HG03442 (cell line): ENCODE measurements around the gene ADRA2B.

Source experiments
- ATAC-seq: cut with Tn5 transposase; IDR thresholded peaks from one replicate; pipeline ENCODE4 v1.9.1; 2021; ENCODE audit warnings: mild to moderate bottlenecking, moderate library complexity; ENCODE audit not compliant: unreplicated experiment

The ADRA2B gene

GRCh38 chr2:96106991-96107707 lies 9.2 kb downstream of the ADRA2B start:
- ATAC-seq: no peak

- ATAC-seq: no peak
These were observed 10.2 kb downstream of the ADRA2B start for GRCh38 chr2:96105994-96106715.

DNA sequence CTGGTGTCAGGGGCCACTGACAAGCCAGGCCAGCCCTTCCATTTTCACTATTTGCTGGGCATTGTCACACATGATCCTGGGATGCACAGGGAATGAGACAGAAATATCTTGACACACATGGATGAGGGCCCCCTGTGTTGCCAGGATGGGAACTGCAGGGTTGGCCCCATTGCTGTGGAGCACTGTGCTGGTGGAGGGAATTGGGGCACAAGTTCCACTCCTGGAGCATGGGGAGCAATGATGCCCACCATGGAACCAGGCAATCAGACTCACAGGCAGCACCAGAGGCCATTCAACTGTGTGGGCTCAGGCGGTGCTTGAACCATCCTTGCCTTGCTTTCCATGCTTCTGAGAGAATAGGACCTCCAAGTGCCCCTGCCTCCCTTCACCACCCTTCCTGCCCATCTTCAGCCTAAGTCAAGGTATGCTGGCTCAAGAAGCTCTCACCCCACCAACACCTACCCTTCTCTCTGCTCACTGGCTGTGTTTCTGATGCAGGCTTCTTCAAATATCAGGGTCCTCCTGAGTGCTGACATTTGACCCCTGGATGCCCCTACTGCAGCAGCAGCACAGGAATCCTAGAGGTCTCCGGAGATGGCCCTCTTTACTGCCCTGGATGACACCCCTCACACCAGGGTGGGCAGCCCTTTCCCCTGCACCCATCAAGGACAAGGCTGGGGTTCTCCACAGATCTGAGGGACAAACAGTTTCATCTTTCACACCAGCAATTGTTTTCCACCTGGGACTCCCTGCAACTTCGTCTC lies 11.0 kb downstream of the ADRA2B start:
- no peak for ATAC-seq

DNA sequence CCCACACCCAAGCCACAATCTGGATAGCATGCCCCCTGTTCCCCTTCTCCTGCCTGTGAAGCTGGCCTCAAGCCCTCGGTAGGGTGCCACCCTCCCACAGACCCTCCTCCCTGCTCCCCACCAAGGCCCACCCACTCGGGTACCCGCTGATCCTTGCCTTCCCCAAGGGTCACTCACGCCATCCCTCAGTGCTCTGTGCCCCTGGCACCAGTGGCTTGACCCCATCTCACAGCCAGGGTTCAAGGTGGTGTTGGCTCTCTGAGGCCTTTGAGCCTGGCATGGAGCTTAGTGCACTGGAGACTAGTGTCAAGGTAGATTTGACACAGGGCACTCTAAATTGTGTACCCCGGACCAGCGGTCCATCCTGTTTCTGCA lies 11.9 kb downstream of the ADRA2B start:
- no peak for ATAC-seq

DNA sequence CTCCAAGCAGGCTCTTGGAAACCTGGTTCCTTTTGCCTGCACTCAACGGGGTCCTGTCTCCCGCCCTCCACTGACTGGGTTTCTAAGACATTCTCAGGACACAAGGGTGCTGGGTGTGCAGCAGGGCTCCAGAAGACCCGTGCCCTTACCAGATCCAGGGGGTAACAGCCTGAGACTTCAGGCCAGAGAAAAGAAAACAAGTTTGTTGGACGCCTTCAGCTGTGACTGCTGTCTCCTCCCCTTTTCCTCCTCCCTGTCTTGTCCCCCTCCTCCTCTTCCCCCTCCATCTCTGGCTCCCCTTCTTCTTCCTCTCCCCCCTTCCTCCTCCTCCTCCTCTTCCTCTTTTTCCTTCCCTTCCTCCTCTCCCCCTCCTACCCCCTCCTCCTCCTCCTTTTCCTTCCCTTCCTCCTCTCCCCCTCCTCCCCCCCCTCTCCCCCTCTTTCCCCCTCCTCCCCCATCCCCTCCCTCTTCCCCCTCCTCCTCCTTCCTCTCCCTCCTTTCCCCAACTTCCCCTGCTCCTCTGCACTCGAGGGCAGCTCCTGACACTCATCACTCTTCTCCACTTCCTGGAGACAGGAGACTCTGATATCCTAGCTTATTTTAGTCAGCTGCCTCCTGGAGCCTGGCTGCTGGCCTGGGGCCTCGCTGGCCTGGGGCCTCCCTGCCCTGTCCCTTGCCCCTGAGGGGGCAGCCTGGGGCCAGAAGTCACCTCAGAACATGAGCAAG lies 12.4 kb downstream of the ADRA2B start:
- no peak for ATAC-seq

GRCh38 chr2:96103187-96103601 lies 13.2 kb downstream of the ADRA2B start:
- ATAC-seq: no peak

- ATAC-seq: no peak
These were observed 13.7 kb downstream of the ADRA2B start for GRCh38 chr2:96102596-96103186.

GRCh38 chr2:96100893-96101304 lies 15.5 kb downstream of the ADRA2B start:
- no peak for ATAC-seq

GRCh38 chr2:96099861-96100798 lies 16.2 kb downstream of the ADRA2B start:
- ATAC-seq: no peak

DNA sequence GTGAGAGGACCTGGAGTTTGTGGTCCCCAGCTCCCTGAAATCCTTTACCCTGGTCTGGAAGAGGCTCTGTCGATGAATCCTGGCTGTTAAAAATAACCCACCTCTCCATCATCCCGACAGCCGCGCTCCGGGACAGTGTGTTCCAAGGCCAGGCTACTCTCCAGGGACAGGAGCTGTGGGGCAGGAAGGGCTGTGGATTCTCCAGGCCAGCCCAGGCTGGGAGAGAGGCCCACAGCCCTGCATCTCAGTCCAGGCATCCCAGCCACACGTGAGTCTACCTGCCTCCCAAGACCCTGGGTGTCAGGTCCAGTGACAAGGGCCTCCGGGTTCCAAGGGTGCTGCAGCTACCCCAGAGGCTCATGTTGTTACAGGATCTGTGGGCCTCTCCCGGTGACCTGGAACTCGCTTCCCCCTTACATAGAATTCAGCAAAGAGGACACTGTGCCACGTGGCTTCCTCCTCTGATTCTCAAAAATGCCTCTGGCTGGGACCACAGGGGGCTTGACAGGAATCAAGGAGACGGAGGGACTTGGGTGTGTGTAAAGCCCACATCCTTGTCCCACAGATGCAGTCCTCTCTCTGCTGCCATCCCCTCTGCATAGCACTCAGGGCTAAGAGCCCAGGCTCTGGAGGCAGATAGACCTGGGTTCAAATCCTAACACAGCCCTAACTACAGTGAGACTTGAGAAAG lies 17.3 kb downstream of the ADRA2B start:
- ATAC-seq: no peak

DNA sequence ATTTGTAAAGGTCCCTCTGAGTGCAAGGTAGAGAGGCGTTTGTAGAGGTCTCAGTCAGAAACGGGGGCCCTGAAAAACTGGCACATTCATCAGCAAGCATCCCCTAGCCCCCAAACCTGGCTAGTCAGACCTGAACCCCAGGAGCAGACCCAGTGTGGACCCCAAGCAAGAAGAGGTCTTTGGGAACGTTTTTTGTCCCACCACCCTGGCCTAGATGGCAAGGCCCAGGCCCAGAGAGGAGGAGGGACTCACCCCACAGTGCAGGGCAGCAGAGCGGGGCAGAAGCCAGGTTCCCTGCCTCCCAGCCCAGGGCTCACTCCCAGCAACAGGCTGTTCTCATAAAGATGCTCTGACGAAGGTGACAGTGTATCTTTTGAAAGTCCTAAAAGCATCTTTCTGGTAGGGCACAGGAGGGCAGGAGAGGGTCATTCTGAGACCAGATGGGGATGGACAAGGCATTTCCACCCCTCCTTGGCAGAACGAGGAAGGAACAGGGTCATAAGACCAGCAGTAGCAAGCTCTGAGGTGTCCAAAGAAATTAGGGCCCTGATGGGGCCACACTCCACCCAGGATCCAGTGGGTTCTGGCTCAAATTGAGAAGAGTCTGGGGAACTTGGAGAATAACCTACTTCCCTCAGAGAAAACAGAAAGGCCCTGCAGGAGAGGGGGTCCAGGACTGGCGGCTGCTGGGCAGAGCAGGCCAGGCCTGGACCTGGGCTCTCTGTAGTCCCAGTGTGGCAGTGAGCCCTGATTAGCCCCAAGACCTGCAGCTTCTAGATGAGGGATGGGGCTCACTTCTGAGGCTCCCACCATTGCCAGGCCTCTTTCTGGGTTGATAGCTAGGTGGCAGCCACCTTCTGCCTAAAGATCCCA lies 18.2 kb downstream of the ADRA2B start:
- no peak for ATAC-seq

- ATAC-seq: no peak
These were observed 18.9 kb downstream of the ADRA2B start for GRCh38 chr2:96097441-96097840.

GRCh38 chr2:96095116-96095636 lies 21.2 kb downstream of the ADRA2B start:
- ATAC-seq: no peak

DNA sequence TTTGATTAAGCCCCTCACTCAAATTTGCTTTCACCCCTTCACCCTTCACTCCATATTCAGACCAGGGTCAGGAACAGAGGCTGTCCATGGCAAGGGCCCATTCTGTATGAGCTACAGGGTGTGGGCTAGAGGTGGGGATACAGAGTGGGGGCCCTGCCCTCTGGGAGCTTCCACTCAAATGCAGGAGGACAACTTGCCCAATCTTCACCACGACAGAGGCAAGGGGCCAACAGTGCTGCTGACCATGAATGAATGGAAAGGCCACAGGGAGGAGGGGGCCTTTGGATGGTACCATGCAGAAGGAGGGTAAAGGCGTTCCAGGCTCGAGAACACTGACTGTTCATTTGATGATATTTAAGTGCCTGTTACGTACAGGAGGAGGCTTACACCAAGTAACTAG lies 22.8 kb downstream of the ADRA2B start:
- no peak for ATAC-seq

GRCh38 chr2:96092951-96093350 lies 23.4 kb downstream of the ADRA2B start:
- no peak for ATAC-seq

DNA sequence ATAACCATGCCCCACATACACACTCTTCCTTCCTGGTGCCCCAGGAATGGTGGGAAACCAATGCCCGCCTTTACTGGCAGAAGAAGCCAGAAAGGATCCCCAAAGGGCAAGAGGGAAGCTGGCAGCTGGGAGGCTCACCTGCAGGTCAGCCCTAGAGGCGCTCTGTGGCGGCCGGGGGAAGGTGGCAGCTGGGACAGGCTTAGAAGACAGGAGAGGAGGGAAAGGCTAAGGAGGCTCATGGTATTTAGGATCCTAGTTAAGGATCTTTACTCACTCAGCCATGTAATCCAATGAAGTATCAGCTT lies 23.8 kb downstream of the ADRA2B start:
- no peak for ATAC-seq

DNA sequence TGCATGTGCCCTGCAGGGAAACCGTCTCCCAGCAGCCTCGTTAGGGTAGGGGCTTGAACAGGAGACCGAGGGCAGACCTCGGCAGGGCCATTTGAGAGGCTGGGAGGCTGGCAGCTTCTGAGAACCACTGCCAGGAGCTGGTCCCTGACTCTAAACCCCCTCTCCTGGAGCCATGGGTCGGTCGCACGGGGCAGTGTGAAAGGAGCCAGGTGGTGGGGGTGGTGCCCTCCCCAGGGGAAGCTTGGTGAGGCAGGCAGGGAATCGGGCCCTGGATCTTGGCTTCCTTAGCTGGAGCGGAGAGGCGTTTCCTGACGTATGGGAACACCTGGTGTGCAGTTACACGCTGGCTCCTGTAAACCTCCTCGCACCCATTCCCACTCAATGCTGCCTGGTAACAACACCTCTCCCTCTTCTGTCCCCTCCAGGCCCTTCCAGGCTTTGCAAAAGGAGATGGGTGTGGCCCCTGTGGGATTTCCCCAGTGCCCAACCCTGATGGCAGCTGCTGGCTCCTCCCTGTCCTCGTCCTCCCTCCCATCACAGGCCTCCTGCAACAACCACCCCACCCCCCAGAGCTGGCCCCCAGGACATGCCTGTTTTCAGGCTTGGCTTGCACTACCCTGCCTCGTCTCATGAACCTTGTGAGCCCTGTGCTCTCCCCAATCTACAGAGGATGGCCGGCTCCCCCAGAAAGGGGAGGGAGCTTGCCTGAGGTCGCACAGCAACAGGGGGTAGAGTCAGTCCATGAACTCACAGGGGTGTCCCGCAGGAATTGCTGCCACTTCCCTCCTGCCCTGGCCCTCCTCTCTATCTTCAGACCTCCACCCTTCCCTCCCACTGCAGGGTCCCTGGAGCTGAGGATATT lies 24.4 kb downstream of the ADRA2B start:
- no peak for ATAC-seq
